ENCODE results near the gene USP3.

USP3 gene, protein sequence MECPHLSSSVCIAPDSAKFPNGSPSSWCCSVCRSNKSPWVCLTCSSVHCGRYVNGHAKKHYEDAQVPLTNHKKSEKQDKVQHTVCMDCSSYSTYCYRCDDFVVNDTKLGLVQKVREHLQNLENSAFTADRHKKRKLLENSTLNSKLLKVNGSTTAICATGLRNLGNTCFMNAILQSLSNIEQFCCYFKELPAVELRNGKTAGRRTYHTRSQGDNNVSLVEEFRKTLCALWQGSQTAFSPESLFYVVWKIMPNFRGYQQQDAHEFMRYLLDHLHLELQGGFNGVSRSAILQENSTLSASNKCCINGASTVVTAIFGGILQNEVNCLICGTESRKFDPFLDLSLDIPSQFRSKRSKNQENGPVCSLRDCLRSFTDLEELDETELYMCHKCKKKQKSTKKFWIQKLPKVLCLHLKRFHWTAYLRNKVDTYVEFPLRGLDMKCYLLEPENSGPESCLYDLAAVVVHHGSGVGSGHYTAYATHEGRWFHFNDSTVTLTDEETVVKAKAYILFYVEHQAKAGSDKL

GRCh38 chr15:63504247-63504978 is at the start of gene USP3:
USP3 (plus strand) TSS chr15:63504593; CDS start chr15:63504740, 147 bp downstream.
- peak; percentile 93 for DNase-seq

GRCh38 chr15:63456258-63456657 is 48.1 kb upstream of the USP3 start:
- no peak for DNase-seq

DNA sequence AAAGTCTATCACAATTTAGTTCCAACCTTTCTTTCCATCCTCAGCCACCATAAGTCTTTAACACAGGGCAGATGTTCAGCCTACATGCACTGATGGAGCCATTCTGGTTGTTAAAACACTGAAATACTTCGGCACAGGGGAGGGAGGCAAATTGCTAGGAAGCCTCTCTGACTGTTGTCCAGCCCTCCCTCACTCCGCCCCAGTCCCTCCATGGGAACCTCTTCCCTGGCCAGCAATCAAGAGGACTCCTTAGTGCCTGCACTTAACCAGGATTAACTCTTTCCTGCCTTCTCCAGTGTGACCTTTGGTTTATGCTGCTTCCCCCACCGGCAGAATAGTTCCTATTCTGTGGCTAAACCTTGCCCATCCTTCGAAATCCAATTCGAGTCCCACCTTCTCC is 47.0 kb upstream of the USP3 start:
- no peak for DNase-seq

DNA sequence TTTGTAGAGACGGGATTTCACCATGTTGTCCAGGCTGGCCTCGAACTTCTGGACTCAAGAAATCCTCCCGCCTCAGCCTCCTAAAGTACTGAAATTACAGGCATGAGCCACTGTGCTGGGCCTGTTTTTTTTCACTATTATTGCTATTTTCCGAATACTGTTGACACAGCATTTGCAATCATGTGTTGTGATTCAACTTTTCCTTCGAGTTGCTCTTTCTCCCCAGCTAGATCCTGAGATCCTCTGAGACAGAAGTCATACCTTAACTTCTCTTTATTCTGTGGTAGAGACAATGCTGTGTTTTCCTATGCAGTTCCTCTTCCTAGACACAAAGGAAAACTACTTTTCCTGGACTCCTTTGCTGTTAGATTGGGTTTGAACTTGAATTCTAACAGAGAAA is 46.4 kb upstream of the USP3 start:
- no peak for DNase-seq

DNA sequence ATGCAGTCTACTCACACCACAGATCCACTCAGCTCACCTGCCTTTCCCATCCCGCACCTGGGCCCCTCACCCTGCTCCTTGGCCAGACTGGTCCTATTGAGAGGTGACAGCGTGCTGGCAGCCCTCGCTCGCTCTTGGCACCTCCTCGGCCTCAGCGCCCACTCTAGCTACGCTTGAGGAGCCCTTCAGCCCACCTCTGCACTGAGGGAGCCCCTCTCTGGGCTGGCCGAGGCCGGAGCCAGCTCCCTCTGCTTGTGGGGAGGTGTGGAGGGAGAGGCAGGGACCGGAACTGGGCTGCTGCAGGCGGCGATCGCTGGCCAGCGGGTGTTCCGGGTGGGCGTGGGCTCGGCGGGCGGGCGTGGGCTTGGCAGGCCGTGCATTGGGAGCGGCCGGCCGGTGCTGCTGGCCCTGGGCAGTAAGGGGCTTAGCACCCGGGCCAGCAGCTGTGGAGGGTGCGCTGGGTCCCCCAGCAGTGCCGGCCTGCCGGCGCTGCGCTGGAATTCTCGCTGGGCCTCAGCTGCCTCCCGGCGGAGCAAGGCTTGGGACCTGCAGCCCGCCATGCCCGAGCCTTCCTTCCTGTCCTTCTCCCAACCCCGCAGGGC is 45.5 kb upstream of the USP3 start:
- DNase-seq, result no peak

- no peak for DNase-seq
These were observed 43.9 kb upstream of the USP3 start for GRCh38 chr15:63460210-63461155.

GRCh38 chr15:63461230-63461985 is 43.0 kb upstream of the USP3 start:
- DNase-seq, result no peak

GRCh38 chr15:63462088-63462487 is 42.3 kb upstream of the USP3 start:
- DNase-seq, result no peak

DNA sequence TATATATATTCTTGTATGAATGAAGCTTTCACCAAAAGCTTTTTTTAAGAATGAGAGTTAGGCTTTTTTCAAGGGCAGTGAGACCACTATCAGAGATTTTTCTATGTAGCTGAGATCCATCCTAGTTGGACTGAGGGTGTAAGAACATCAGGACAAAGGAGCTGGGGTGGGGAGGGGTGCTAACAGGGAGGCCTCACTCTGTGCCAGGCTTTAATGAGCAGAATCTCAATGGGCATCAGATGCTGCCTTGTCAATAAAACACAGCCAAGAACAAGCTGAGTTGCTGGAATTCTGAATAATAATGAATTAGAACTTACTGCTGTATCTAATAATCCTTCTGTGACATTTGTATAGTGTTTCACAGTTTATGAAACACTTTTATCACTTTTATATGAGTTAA is 41.4 kb upstream of the USP3 start:
- DNase-seq, result no peak

GRCh38 chr15:63463793-63464192 is 40.6 kb upstream of the USP3 start:
- DNase-seq, result no peak

DNA sequence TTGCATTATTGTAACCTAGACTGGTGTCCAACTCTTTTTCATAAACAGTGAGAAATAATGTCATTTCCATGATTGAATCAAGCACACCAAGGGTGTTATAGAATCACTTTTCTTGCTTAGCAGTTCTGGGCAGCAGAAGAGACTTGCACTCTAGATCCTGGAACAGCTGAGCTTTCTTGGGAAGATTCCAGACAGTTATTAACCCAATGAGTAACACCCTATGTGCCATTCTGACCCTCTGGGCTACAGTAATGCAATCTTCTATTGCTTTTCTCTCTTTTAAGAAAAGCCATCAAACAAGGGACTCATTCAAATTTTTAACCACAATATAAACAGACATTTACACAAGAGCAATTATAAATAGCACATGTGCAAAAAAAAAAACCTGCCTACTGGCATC is 39.3 kb upstream of the USP3 start:
- DNase-seq, result no peak

DNA sequence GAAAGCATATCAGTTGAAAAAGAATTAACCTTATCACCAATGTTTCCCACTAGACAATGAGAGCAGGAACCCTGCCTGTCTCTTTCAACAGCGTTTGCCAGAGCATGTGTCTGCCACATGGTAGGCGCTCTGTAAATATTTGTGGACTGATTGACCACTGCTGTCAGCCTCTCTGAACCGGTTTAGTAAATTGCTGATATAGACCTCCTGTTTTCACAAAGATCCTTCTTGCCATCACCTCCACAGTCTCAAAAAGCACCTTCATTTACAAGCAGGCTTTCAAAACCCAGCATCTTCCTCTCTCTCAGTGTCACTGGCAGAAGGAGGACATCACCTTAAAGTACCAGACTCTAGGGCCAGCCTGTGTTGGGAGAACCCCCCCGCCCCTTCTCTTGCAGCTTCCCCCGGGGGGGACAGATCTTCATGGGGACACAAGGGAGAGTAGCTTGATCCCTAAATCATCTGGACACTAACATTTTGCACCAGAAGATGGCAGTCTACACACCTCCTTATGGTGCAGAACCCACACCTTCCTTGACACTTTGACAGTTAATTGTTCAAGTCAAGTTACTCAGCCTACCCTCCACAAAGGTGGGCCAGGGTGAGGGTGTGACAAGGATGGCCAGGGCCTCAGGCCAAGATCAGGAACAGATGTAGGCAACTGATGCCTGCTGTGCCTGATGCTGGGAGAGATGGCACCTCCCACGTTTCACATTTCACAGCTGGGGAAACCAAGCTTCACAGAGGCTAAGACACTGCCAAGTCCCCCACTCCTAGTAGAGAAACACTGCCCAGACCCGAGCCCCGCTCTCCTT is 37.8 kb upstream of the USP3 start:
- DNase-seq, result peak; percentile 66

DNA sequence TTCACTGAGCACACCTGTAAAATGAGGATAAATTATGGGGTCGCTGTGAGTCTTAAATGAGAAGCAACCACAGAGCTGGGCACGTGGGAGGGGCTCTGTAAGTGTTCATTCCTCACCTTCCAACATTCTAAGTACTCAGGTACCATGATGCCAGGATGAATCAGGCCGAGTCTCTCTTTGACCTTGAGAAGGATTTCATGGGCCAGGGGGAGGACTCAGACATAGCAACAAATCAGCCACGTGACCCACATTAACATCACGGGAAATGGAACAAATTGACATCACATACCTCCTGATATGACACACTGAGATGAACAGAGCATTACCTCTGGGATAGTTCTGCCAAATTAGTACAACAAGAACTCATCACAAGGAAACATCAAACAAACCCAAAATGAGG is 35.2 kb upstream of the USP3 start:
- DNase-seq, result no peak

GRCh38 chr15:63469984-63470383 is 34.4 kb upstream of the USP3 start:
- DNase-seq, result no peak

DNA sequence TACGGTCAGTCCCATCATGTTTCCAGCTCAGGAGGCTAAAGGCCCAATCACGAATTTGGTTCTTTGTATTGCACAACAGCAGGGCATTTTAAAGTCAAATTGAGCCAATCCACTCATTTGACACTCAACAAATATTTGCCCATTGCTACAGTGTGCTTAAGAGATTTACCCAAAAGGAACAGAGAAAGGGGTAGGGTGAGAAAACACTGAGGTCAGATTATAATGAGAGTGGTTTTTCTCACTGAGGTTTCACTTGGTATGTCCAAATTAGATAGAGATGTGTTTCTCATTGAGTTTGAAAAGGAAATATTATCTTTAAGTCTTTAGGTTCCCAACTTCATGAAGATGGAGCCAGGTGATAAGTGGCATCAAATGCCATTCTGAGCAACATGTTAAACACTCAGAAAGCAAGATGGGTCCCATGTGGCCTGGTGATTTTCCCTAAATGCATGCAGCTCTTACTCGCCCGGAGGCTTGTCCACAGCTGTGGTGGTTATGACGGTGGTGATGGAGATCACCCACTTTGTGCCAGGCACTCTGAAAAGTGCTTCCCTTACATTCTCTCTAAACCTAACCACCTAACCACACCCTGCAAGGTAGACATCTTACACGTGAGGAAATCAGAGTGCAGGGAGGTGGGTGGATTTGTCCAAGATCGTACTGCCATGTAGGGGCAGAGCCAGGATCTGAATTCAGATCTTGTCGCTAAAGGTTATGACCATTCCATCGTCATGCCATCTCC is 31.2 kb upstream of the USP3 start:
- no peak for DNase-seq

GRCh38 chr15:63473749-63473998 is 30.7 kb upstream of the USP3 start:
- no peak for DNase-seq

DNA sequence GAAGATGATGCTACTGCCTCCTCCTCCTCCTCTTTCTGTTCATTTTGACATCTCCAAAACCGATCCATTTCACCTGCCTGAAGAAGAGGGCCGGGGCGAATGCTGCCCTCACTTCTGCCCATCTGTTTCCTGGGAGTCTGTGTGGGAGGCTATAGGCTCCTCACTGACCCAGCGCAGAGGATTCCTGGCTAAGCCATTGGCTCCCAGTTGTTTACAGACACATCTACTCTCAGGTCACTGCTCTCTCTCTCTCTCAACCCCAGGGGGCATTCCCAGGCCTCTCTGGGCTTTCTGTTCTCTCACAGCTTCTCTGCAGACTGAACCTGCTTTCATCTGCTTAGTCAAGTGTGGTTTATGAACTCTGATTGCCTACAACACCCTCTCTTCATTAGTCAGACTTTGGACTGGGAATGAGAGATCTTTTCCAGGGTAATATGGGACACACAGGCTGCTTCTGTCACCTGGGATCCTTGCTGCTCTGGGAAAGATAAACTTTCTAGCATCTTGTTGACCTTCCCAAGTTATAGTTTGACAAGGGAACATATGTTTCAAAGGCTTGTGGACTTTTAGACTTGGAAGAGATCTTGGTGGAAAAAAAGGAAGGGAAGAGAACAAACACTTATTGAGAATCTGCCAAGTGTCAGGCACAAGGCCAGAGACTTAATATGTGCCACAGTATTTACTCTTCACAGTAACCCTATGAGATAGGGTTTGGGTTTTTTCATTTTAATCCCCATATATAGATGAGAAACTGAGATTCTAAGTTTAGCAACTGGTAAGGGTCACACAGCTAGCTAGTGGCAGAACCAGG is 30.2 kb upstream of the USP3 start:
- peak; percentile 84 for DNase-seq

GRCh38 chr15:63474810-63475316 is 29.5 kb upstream of the USP3 start:
- DNase-seq, result peak; percentile 46

DNA sequence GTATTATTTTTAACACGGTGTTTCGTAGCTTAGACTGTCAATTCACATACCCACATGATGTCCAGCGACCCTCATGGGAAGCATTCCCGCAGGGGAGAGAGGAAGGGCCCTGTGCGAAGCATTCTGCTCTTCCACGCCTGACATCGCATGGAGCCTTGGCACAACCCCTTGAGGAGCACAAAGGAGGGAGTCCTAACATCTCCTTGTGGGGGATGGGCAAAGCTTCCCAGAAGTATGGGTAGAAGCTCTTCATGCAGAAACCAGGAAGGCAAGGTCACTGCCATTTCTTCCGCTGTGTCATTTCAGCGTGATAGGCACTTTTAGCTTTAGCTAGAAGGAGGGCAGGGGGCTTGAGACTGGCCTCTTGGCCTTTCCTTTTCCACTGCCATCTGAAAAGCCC is 28.7 kb upstream of the USP3 start:
- no peak for DNase-seq
